ENCODE measurements around the gene FHOD1.

- no peak for TF ChIP-seq POLR2A (IDR thresholded peaks at IDR 0.05)
- TF ChIP-seq, protein P1, sequence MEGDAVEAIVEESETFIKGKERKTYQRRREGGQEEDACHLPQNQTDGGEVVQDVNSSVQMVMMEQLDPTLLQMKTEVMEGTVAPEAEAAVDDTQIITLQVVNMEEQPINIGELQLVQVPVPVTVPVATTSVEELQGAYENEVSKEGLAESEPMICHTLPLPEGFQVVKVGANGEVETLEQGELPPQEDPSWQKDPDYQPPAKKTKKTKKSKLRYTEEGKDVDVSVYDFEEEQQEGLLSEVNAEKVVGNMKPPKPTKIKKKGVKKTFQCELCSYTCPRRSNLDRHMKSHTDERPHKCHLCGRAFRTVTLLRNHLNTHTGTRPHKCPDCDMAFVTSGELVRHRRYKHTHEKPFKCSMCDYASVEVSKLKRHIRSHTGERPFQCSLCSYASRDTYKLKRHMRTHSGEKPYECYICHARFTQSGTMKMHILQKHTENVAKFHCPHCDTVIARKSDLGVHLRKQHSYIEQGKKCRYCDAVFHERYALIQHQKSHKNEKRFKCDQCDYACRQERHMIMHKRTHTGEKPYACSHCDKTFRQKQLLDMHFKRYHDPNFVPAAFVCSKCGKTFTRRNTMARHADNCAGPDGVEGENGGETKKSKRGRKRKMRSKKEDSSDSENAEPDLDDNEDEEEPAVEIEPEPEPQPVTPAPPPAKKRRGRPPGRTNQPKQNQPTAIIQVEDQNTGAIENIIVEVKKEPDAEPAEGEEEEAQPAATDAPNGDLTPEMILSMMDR (IDR thresholded peaks at IDR 0.05): no peak
Measured at GRCh38 chr16:67209565-67209964, 37.7 kb downstream of the FHOD1 start.

Data from suprapubic skin (tissue), 3 donors.